Body of pancreas (tissue), 4 donors: Measurements from ENCODE around the gene OR10A3. TPM values are rescaled to one million over a fixed set of nuclear protein-coding genes. Genes with fewer than 3 reads are reported as not detected.

ENCODE experiments used
- ATAC-seq: fragments of 150-250 bp; one replicate; pipeline ENCODE4 v1.9.1; 2016
- DNase-seq, 4 donors: peaks; one replicate each; pipeline ENCODE4 v3.0.0-alpha.2; 2019
- H3K27ac ChIP-seq, 4 donors: fragments of 200-600 bp; sonication (generic); 1 replicate in 3 of 4; 2 replicates in 1 of 4; pipeline versions ENCODE4 v1.5.1 to v1.6.1; 2016 to 2019; ENCODE audit warnings: mild to moderate bottlenecking in 1 of 4, mixed read lengths in 1 of 4, moderate library complexity in 1 of 4
- H3K27me3 ChIP-seq, 2 donors: fragments of 200-600 bp; sonication (generic); one replicate each; pipeline ENCODE4 v1.6.0; 2016; ENCODE audit warnings: mild to moderate bottlenecking in 1 of 2
- H3K36me3 ChIP-seq, 2 donors: fragments of 200-600 bp; sonication (generic); replicated peaks in 1 of 2; 2 replicates each; pipeline ENCODE4 v1.5.1; 2016; ENCODE audit warnings: low read depth in 2 of 2; ENCODE audit not compliant: insufficient read depth in 1 of 2
- H3K4me1 ChIP-seq: fragments of 200-600 bp; sonication (generic); one replicate; pipeline ENCODE4 v1.6.0; 2016
- H3K4me3 ChIP-seq, 2 donors: fragments of 200-600 bp; sonication (generic); 1 replicate in 1 of 2; 2 replicates in 1 of 2; pipeline ENCODE4 v1.5.1; 2016 to 2019
- H3K9me3 ChIP-seq, 3 donors: fragments of 200-600 bp; sonication (generic); 1 replicate in 2 of 3; 2 replicates in 1 of 3; pipeline ENCODE4 v1.5.1; 2016
- CTCF ChIP-seq, 7 experiments: fragments of 450-650 bp in 4 of 7; fragments of 200-600 bp in 3 of 7; sonication (generic) in 3 of 7; IDR thresholded peaks; one replicate each; pipeline ENCODE4 v1.5.1; 2016 to 2019; ENCODE audit warnings: antibody characterized with exemption in 7 of 7
- POLR2A ChIP-seq, 3 donors: fragments of 450-650 bp; IDR thresholded peaks; one replicate each; pipeline ENCODE4 v1.6.1; 2016; ENCODE audit warnings: antibody characterized with exemption in 3 of 3, mild to moderate bottlenecking in 2 of 3
- WGBS, 2 donors: methylation state at CpG; one replicate each; pipeline ENCODE4 v1.1.5; 2017; 5-methylcytosine and 5-hydroxymethylcytosine counted together
- intact Hi-C: fragments of 100-400 bp; cut with DNase I; formaldehyde crosslinking; loops from one replicate; pipeline ENCODE4 v1.15.1; 2023
- total RNA-seq, 2 donors: library from RNA; depleted of rRNA; stranded (reverse); fragments of >200 nt; gene quantifications; one replicate each; pipeline ENCODE4 v1.1.0, GENCODE V29; 2016

OR10A3 gene
- total RNA-seq, 2 donors from 2014 or later = not detected

GRCh38 chr11:7981619-7982157 is 40.2 kb upstream of the OR10A3 start:
- H3K36me3 ChIP-seq = no peaks in the 10 kb centered on the region
- TF ChIP-seq POLR2A (IDR thresholded peaks at IDR 0.05) (no peak), CTCF (IDR thresholded peaks at IDR 0.05) (no peak)
- WGBS, 2 donors = 13 to 33% methylated on average over 1 of the region's 1 CpG
- no peaks in the 10 kb centered on the region for H3K9me3 ChIP-seq
- H3K27ac ChIP-seq = peak overlapping the region in 3 of 4 donors; percentile 30 to 56 (median 53)
- intact Hi-C loops = loop anchor here (5.0 kb wide), 1 partner anchor 94 kb away; no protein-coding TSS in a partner anchor
- peaks cover 42% of the 10 kb centered on the region for H3K4me1 ChIP-seq
- ATAC-seq = peak; percentile 88
- DNase-seq = peak; percentile 56 to 70 (median 67)
- H3K27me3 ChIP-seq = no peaks in the 10 kb centered on the region
- H3K4me3 ChIP-seq = no peak overlapping the region

- TF ChIP-seq POLR2A (IDR thresholded peaks at IDR 0.05) = no peak
- no peak for TF ChIP-seq CTCF (IDR thresholded peaks at IDR 0.05)
- 64 to 68% methylated on average over 5 of the region's 5 CpGs for WGBS, 2 donors
- DNase-seq (no peak), ATAC-seq (no peak)
- Histone ChIP-seq H3K27me3 (no peaks in the 10 kb centered on the region), H3K36me3 (no peaks in the 10 kb centered on the region), H3K27ac (no peak overlapping the region), H3K9me3 (no peaks in the 10 kb centered on the region), H3K4me1 (peaks cover 17% of the 10 kb centered on the region), H3K4me3 (no peak overlapping the region)
- intact Hi-C loops = no loop called here
Measured at GRCh38 chr11:7977232-7977917, 35.9 kb upstream of the OR10A3 start.

- no peak overlapping the region for H3K4me3 ChIP-seq
- no peak overlapping the region for H3K27ac ChIP-seq
- no peaks in the 10 kb centered on the region for H3K36me3 ChIP-seq
- H3K27me3 ChIP-seq = no peaks in the 10 kb centered on the region
- TF ChIP-seq POLR2A (IDR thresholded peaks at IDR 0.05) (no peak), CTCF (IDR thresholded peaks at IDR 0.05) (no peak)
- no peak for DNase-seq
- intact Hi-C loops = no loop called here
- no peaks in the 10 kb centered on the region for H3K9me3 ChIP-seq
- no peaks in the 10 kb centered on the region for H3K4me1 ChIP-seq
- WGBS, 2 donors = 79 to 80% methylated on average over 2 of the region's 2 CpGs
- ATAC-seq = no peak
Measured at GRCh38 chr11:7974668-7975067, 33.2 kb upstream of the OR10A3 start.

- no peaks in the 10 kb centered on the region for H3K9me3 ChIP-seq
- H3K4me3 ChIP-seq = no peak overlapping the region
- ATAC-seq (no peak), DNase-seq (no peak)
- no peaks in the 10 kb centered on the region for H3K27me3 ChIP-seq
- intact Hi-C loops = no loop called here
- H3K4me1 ChIP-seq = no peaks in the 10 kb centered on the region
- WGBS, 2 donors = 82 to 83% methylated on average over 5 of the region's 5 CpGs
- no peaks in the 10 kb centered on the region for H3K36me3 ChIP-seq
- no peak for TF ChIP-seq POLR2A (IDR thresholded peaks at IDR 0.05)
- TF ChIP-seq CTCF (IDR thresholded peaks at IDR 0.05) = no peak
- H3K27ac ChIP-seq = no peak overlapping the region
Measured at GRCh38 chr11:7973011-7973410, 31.5 kb upstream of the OR10A3 start.

- no peaks in the 10 kb centered on the region for H3K36me3 ChIP-seq
- DNase-seq (no peak), ATAC-seq (no peak)
- H3K9me3 ChIP-seq = no peaks in the 10 kb centered on the region
- intact Hi-C loops = no loop called here
- H3K27me3 ChIP-seq = no peaks in the 10 kb centered on the region
- no peak overlapping the region for H3K4me3 ChIP-seq
- H3K27ac ChIP-seq = no peak overlapping the region
- no peaks in the 10 kb centered on the region for H3K4me1 ChIP-seq
- TF ChIP-seq POLR2A (IDR thresholded peaks at IDR 0.05) (no peak), CTCF (IDR thresholded peaks at IDR 0.05) (no peak)
Measured at GRCh38 chr11:7971846-7972245, 30.3 kb upstream of the OR10A3 start.
